GM12891 (cell line): ENCODE measurements around the gene IPO9.

Experiments used
- POLR2A ChIP-seq: IDR thresholded peaks from 2 replicates; pipeline ENCODE4 v1.6.1; 2011; ENCODE audit warnings: low read depth, low read length, control low read depth
- POLR2AphosphoS5 ChIP-seq: IDR thresholded peaks from 2 replicates; pipeline ENCODE4 v1.6.1; 2011; ENCODE audit warnings: low read depth, low read length, control low read depth
- SPI1 ChIP-seq: IDR thresholded peaks from 2 replicates; pipeline ENCODE4 v1.6.1; 2011; ENCODE audit warnings: low read depth, low read length, control low read depth
- TAF1 ChIP-seq: IDR thresholded peaks from 2 replicates; pipeline ENCODE4 v1.6.1; 2011; ENCODE audit warnings: low read depth, low read length, control low read depth

- TF ChIP-seq POLR2A (no peak), POLR2AphosphoS5 (no peak), TAF1 (no peak), SPI1 (no peak)
These were observed 54.3 kb downstream of the IPO9 start for GRCh38 chr1:201883266-201883665.
